Neural cell (in vitro differentiated cells): ENCODE data around the gene JAZF1. TPM values are rescaled to one million over a fixed set of nuclear protein-coding genes. Genes with fewer than 3 reads are reported as not detected.

Experiments
- H2AFZ ChIP-seq: fragments of 200-600, 300-800 bp; sonication (generic), shearing (Covaris generic); 2 replicates; pipeline ENCODE4 v1.6.0; 2014; ENCODE audit warnings: low read depth, mild to moderate bottlenecking, antibody characterized with exemption, low read length, moderate library complexity
- H3F3A ChIP-seq: fragments of 200-600 bp; shearing (Covaris generic); 2 replicates; pipeline ENCODE4 v1.6.1; 2016; ENCODE audit warnings: mild to moderate bottlenecking, moderate library complexity, mixed read lengths, antibody characterized with exemption, low read length; ENCODE audit not compliant: insufficient read depth, poor library complexity, severe bottlenecking
- H3K27ac ChIP-seq: fragments of 200-600, 300-800 bp; sonication (generic), shearing (Covaris generic); 2 replicates; pipeline ENCODE4 v1.5.1; 2014; ENCODE audit warnings: mild to moderate bottlenecking, low read length, moderate library complexity
- H3K27me3 ChIP-seq: fragments of 300-800, 200-600 bp; sonication (generic), shearing (Covaris generic); 2 replicates; pipeline ENCODE4 v1.6.0; 2014; ENCODE audit warnings: mild to moderate bottlenecking, low read depth, low read length, moderate library complexity; ENCODE audit not compliant: insufficient read depth
- H3K36me3 ChIP-seq: fragments of 300-800, 200-600 bp; sonication (generic), shearing (Covaris generic); 2 replicates; pipeline ENCODE4 v1.5.1; 2014; ENCODE audit warnings: mild to moderate bottlenecking, antibody characterized with exemption, low read length, moderate library complexity; ENCODE audit not compliant: insufficient read depth
- H3K4me2 ChIP-seq: fragments of 300-800, 200-600 bp; sonication (generic), shearing (Covaris generic); 2 replicates; pipeline ENCODE4 v1.6.0; 2014; ENCODE audit warnings: mild to moderate bottlenecking, low read length
- H3K4me3 ChIP-seq: fragments of 300-800, 200-600 bp; sonication (generic), shearing (Covaris generic); 2 replicates; pipeline ENCODE4 v1.5.1; 2014; ENCODE audit warnings: mild to moderate bottlenecking, low read length, moderate library complexity
- H3K79me2 ChIP-seq: fragments of 200-600 bp; shearing (Covaris generic); replicated peaks from 2 replicates; pipeline ENCODE4 v1.6.0; 2014; ENCODE audit warnings: mild to moderate bottlenecking, low read length, moderate library complexity; ENCODE audit not compliant: insufficient read depth
- H3K9ac ChIP-seq: fragments of 300-800, 200-600 bp; sonication (generic), shearing (Covaris generic); 2 replicates; pipeline ENCODE4 v1.6.1; 2016; ENCODE audit warnings: mild to moderate bottlenecking, low read length, mixed read lengths
- H3K9me2 ChIP-seq: fragments of 200-600 bp; shearing (Covaris generic); 2 replicates; pipeline ENCODE4 v1.6.1; 2016; ENCODE audit warnings: mild to moderate bottlenecking, low read length, mixed read lengths; ENCODE audit not compliant: insufficient read depth
- H3K9me3 ChIP-seq: fragments of 200-600, 300-800 bp; sonication (generic), shearing (Covaris generic); 2 replicates; pipeline ENCODE4 v1.6.1; 2016; ENCODE audit warnings: mild to moderate bottlenecking, mixed run types, low read length, moderate library complexity, mixed read lengths
- H4K20me1 ChIP-seq: fragments of 200-600 bp; shearing (Covaris generic); 2 replicates; pipeline ENCODE4 v1.6.1; 2016; ENCODE audit warnings: mild to moderate bottlenecking, mixed run types; ENCODE audit not compliant: insufficient read depth
- CTCF ChIP-seq: fragments of 450-650 bp; IDR thresholded peaks from 2 replicates; pipeline ENCODE4 v1.5.1; 2014; ENCODE audit warnings: antibody characterized with exemption, mild to moderate bottlenecking, moderate library complexity; ENCODE audit not compliant: poor library complexity, severe bottlenecking
- EP300 ChIP-seq: fragments of 450-650 bp; conservative IDR thresholded peaks from 2 replicates; pipeline ENCODE4 v1.6.1; 2014; ENCODE audit warnings: antibody characterized with exemption, mild to moderate bottlenecking, moderate library complexity; ENCODE audit not compliant: poor library complexity, severe bottlenecking
- EZH2 ChIP-seq: fragments of 200-600, 300-800 bp; shearing (Covaris generic), sonication (generic); IDR thresholded peaks from 2 replicates; pipeline ENCODE4 v1.6.1; 2014; ENCODE audit warnings: antibody characterized with exemption, low read length, borderline replicate concordance, mild to moderate bottlenecking; ENCODE audit not compliant: insufficient read depth, poor library complexity, severe bottlenecking
- MXI1 ChIP-seq: fragments of 450-650 bp; conservative IDR thresholded peaks from 2 replicates; pipeline ENCODE4 v1.6.1; 2014; ENCODE audit warnings: antibody characterized with exemption, mild to moderate bottlenecking; ENCODE audit not compliant: poor library complexity, severe bottlenecking
- POLR2AphosphoS5 ChIP-seq: IDR thresholded peaks from 2 replicates; pipeline ENCODE4 v1.6.1; 2012
- RAD21 ChIP-seq: fragments of 450-650 bp; conservative IDR thresholded peaks from 2 replicates; pipeline ENCODE4 v1.6.1; 2014; ENCODE audit warnings: antibody characterized with exemption, mild to moderate bottlenecking, moderate library complexity
- SMC3 ChIP-seq: fragments of 450-650 bp; conservative IDR thresholded peaks from 2 replicates; pipeline ENCODE4 v1.6.1; 2014; ENCODE audit warnings: antibody characterized with exemption, mild to moderate bottlenecking, moderate library complexity; ENCODE audit not compliant: poor library complexity
- TAF1 ChIP-seq: IDR thresholded peaks from 2 replicates; pipeline ENCODE4 v1.6.1; 2012; ENCODE audit warnings: low read depth
- polyA plus RNA-seq: library from polyadenylated mRNA; depleted of rRNA; stranded (reverse); fragments of >200 nt; gene quantifications from 2 replicates; pipeline ENCODE4 v1.2.3, GENCODE V29; 2014
- TF ChIP-seq, protein P1 (sequence below): IDR thresholded peaks from 2 replicates; pipeline ENCODE4 v1.6.1; 2012; ENCODE audit warnings: borderline replicate concordance

JAZF1 gene
- polyA plus RNA-seq, 1 donor from 2014 or later: 29.5 TPM

DNA sequence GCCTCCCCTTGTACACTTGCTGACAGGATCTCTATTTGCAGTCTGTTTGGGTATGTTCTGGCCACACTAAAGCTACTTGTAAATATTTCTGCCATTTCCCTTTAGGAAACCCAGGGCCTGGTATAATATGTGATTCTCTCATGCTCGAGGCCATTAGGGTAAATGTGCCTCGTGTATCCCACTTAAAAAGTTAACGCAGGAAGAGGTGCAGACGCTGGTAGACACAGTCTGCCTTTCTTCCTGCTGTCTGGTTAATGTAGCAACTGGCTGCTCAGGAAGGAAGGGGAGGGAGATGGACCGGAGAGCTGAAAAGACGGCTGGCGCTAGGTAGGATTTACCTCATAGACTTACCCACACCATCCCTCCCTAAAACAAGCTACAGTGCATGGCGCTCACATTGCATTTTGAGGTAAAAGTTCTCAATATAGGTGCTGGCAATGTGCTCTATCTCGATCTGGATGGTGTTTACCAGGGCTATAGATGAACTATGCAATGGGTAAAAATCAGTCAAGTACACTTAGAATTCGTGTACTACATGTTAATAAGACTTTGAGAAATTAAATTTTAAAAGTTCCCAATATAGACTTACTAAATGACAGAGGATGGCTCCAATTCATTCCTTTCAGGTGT is 125.9 kb downstream of the JAZF1 start:
- no peak for TF ChIP-seq CTCF
- no peak for TF ChIP-seq EZH2
- TF ChIP-seq TAF1: no peak
- no peak for TF ChIP-seq POLR2AphosphoS5
- TF ChIP-seq RAD21: no peak
- TF ChIP-seq EP300: no peak
- TF ChIP-seq, protein P1, sequence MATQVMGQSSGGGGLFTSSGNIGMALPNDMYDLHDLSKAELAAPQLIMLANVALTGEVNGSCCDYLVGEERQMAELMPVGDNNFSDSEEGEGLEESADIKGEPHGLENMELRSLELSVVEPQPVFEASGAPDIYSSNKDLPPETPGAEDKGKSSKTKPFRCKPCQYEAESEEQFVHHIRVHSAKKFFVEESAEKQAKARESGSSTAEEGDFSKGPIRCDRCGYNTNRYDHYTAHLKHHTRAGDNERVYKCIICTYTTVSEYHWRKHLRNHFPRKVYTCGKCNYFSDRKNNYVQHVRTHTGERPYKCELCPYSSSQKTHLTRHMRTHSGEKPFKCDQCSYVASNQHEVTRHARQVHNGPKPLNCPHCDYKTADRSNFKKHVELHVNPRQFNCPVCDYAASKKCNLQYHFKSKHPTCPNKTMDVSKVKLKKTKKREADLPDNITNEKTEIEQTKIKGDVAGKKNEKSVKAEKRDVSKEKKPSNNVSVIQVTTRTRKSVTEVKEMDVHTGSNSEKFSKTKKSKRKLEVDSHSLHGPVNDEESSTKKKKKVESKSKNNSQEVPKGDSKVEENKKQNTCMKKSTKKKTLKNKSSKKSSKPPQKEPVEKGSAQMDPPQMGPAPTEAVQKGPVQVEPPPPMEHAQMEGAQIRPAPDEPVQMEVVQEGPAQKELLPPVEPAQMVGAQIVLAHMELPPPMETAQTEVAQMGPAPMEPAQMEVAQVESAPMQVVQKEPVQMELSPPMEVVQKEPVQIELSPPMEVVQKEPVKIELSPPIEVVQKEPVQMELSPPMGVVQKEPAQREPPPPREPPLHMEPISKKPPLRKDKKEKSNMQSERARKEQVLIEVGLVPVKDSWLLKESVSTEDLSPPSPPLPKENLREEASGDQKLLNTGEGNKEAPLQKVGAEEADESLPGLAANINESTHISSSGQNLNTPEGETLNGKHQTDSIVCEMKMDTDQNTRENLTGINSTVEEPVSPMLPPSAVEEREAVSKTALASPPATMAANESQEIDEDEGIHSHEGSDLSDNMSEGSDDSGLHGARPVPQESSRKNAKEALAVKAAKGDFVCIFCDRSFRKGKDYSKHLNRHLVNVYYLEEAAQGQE: no peak
- TF ChIP-seq SMC3: no peak
- TF ChIP-seq MXI1: no peak
- no peaks in the 10 kb centered on the region for H3K27me3 ChIP-seq
- H3K4me3 ChIP-seq: no peak overlapping the region
- no peaks in the 10 kb centered on the region for H4K20me1 ChIP-seq
- H3K9me2 ChIP-seq: no peaks in the 10 kb centered on the region
- H3K9me3 ChIP-seq: no peaks in the 10 kb centered on the region
- H3K9ac ChIP-seq: no peak overlapping the region
- no peak overlapping the region for H3K4me2 ChIP-seq
- no peaks in the 10 kb centered on the region for H3K36me3 ChIP-seq
- no peak overlapping the region for H3K27ac ChIP-seq
- H3K79me2 ChIP-seq: no peaks in the 10 kb centered on the region
- no peaks in the 10 kb centered on the region for H3F3A ChIP-seq
- no peak overlapping the region for H2AFZ ChIP-seq

DNA sequence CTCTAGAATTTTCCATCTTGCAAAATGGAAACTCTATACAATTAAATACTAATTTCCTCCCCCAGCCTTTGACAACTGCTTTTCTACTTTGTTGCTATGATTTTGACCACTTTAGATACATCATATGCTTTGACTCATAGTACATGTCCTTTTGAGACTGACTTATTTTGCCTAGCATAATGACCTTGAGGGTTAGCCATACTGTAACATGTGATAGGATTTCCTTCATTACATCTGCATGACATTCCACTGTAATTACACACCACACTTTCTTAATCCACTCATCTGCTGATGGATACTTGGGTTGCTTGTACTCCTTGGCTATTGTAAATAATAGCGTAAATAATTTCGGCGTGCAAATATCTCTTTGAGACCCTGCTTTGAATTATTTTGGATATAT is 127.7 kb downstream of the JAZF1 start:
- no peaks in the 10 kb centered on the region for H3K36me3 ChIP-seq
- no peaks in the 10 kb centered on the region for H3K9me2 ChIP-seq
- H3K4me3 ChIP-seq: no peak overlapping the region
- H3F3A ChIP-seq: no peaks in the 10 kb centered on the region
- no peak overlapping the region for H3K27ac ChIP-seq
- H3K79me2 ChIP-seq: no peaks in the 10 kb centered on the region
- no peak for TF ChIP-seq RAD21
- TF ChIP-seq, protein P1: no peak
- TF ChIP-seq EZH2: no peak
- TF ChIP-seq EP300: no peak
- TF ChIP-seq POLR2AphosphoS5: no peak
- TF ChIP-seq MXI1: no peak
- no peak for TF ChIP-seq CTCF
- TF ChIP-seq SMC3: no peak
- no peak for TF ChIP-seq TAF1
- no peaks in the 10 kb centered on the region for H3K9me3 ChIP-seq
- no peaks in the 10 kb centered on the region for H3K27me3 ChIP-seq
- no peak overlapping the region for H3K9ac ChIP-seq
- no peaks in the 10 kb centered on the region for H4K20me1 ChIP-seq
- H3K4me2 ChIP-seq: no peak overlapping the region
- H2AFZ ChIP-seq: no peak overlapping the region
